DOHH2 (cell line): ENCODE results near the gene SBNO2.
"Not testable (repeated sequence)": the region's sequence is repeated elsewhere in the genome, so short reads cannot be mapped to it uniquely, and the experiment has no call there.

Experiments
- H3F3A ChIP-seq: fragments of 200-600 bp; sonication (generic), shearing (Covaris generic); 2 replicates; pipeline ENCODE4 v1.6.0; 2016; ENCODE audit warnings: antibody characterized with exemption, mild to moderate bottlenecking; ENCODE audit not compliant: control insufficient read depth, insufficient read depth
- H3K27ac ChIP-seq: fragments of 200-600 bp; sonication (generic); 2 replicates; pipeline ENCODE4 v1.5.1; 2014; ENCODE audit warnings: low read depth, mild to moderate bottlenecking, low read length, moderate library complexity
- H3K27me3 ChIP-seq: fragments of 200-600 bp; sonication (generic); 2 replicates; pipeline ENCODE4 v1.6.1; 2014; ENCODE audit warnings: mild to moderate bottlenecking, low read length, mixed read lengths; ENCODE audit not compliant: control insufficient read depth
- H3K36me3 ChIP-seq: fragments of 200-600 bp; sonication (generic); 2 replicates; pipeline ENCODE4 v1.6.1; 2014; ENCODE audit warnings: mild to moderate bottlenecking, low read length, moderate library complexity, mixed read lengths; ENCODE audit not compliant: control insufficient read depth
- H3K4me1 ChIP-seq: fragments of 200-600 bp; sonication (generic); 2 replicates; pipeline ENCODE4 v1.6.1; 2014; ENCODE audit warnings: mild to moderate bottlenecking, low read length, mixed read lengths; ENCODE audit not compliant: control insufficient read depth
- H3K4me2 ChIP-seq: fragments of 200-600 bp; sonication (generic); 2 replicates; pipeline ENCODE4 v1.6.0; 2014; ENCODE audit warnings: mild to moderate bottlenecking, low read length, moderate library complexity
- H3K4me3 ChIP-seq: fragments of 200-600 bp; sonication (generic); 2 replicates; pipeline ENCODE4 v1.5.1; 2014; ENCODE audit warnings: mild to moderate bottlenecking, low read length, mixed read lengths
- H3K79me2 ChIP-seq: fragments of 200-600 bp; sonication (generic); 2 replicates; pipeline ENCODE4 v1.6.1; 2014; ENCODE audit warnings: mild to moderate bottlenecking, low read length, mixed read lengths; ENCODE audit not compliant: control insufficient read depth
- H3K9me2 ChIP-seq: fragments of 200-600 bp; sonication (generic); replicated peaks from 2 replicates; pipeline ENCODE4 v1.6.1; 2014; ENCODE audit warnings: mild to moderate bottlenecking, low read length, mixed read lengths; ENCODE audit not compliant: control insufficient read depth
- H3K9me3 ChIP-seq: fragments of 200-600 bp; sonication (generic); 2 replicates; pipeline ENCODE4 v1.6.1; 2014; ENCODE audit warnings: antibody characterized with exemption, low read length, mixed read lengths; ENCODE audit not compliant: control insufficient read depth, insufficient read depth
- H4K20me1 ChIP-seq: fragments of 200-600 bp; sonication (generic); 2 replicates; pipeline ENCODE4 v1.6.0; 2014; ENCODE audit warnings: low read depth, mild to moderate bottlenecking, antibody characterized with exemption, low read length, moderate library complexity; ENCODE audit not compliant: control insufficient read depth, insufficient read depth
- CTCF ChIP-seq: fragments of 200-600 bp; sonication (generic); IDR thresholded peaks from one replicate; pipeline ENCODE4 v1.5.1; 2014; ENCODE audit warnings: antibody characterized with exemption, mild to moderate bottlenecking, low read depth, low read length; ENCODE audit not compliant: poor library complexity, severe bottlenecking
- EZH2phosphoT487 ChIP-seq: fragments of 200-600 bp; sonication (generic); IDR thresholded peaks from 2 replicates; pipeline ENCODE4 v1.6.1; 2017; ENCODE audit warnings: borderline replicate concordance, mild to moderate bottlenecking, antibody characterized with exemption, low read length, moderate library complexity, mixed read lengths

The SBNO2 gene

GRCh38 chr19:1130771-1131717 lies 43.0 kb downstream of the SBNO2 start:
- Histone ChIP-seq H3F3A (no peaks in the 10 kb centered on the region), H3K79me2 (peaks cover 8% of the 10 kb centered on the region; the same call in 1 of the 2 replicates), H3K9me2 (no peaks in the 10 kb centered on the region), H3K36me3 (peaks cover 5% of the 10 kb centered on the region), H3K27ac (no peak overlapping the region), H3K4me3 (peak overlapping the region; percentile 68), H4K20me1 (peaks cover 21% of the 10 kb centered on the region), H3K27me3 (peaks cover 10% of the 10 kb centered on the region), H3K4me1 (peaks cover 34% of the 10 kb centered on the region), H3K9me3 (no peaks in the 10 kb centered on the region), H3K4me2 (peak overlapping the region; percentile 79)
- TF ChIP-seq EZH2phosphoT487, result no peak

DNA sequence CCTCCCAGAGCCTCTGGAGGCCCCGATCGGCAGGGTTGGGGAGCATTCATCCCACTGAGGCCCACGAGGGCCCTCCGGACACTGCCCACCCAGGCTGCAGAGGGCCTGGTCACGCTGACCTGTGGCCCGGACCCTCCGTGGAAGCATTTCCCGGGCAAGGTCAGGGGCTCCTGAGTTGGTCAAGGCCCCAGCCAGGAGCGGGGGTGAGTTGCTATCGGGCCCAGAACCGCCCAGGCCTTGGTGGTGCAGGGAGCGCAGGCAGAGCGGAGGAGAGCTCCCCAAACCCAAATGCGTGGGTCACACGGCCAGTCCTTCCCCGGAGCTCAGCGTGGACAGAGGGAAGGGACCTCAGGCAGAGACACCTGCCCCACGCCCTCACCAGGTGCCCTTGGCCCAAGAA lies 44.5 kb downstream of the SBNO2 start:
- TF ChIP-seq EZH2phosphoT487, result no peak
- TF ChIP-seq CTCF, result no peak
- Histone ChIP-seq H3K9me3 (no peaks in the 10 kb centered on the region), H3K4me3 (no peak overlapping the region), H3K27me3 (peaks cover 10% of the 10 kb centered on the region), H3K27ac (no peak overlapping the region), H3K4me1 (peaks cover 34% of the 10 kb centered on the region), H3K36me3 (peaks cover 8% of the 10 kb centered on the region), H3K79me2 (peaks cover 8% of the 10 kb centered on the region; the same call in 1 of the 2 replicates), H3F3A (no peaks in the 10 kb centered on the region), H3K4me2 (no peak overlapping the region), H3K9me2 (no peaks in the 10 kb centered on the region), H4K20me1 (peaks cover 21% of the 10 kb centered on the region)

GRCh38 chr19:1129084-1129483 lies 45.0 kb downstream of the SBNO2 start:
- H3K4me1 ChIP-seq, result peaks cover 34% of the 10 kb centered on the region
- not testable (repeated sequence) for H3K27ac ChIP-seq, H3K79me2 ChIP-seq, H3F3A ChIP-seq, H3K4me3 ChIP-seq, H3K4me2 ChIP-seq, H3K9me3 ChIP-seq, H3K9me2 ChIP-seq, H3K36me3 ChIP-seq
- H3K27me3 ChIP-seq, result peaks cover 10% of the 10 kb centered on the region
- peaks cover 18% of the 10 kb centered on the region for H4K20me1 ChIP-seq

DNA sequence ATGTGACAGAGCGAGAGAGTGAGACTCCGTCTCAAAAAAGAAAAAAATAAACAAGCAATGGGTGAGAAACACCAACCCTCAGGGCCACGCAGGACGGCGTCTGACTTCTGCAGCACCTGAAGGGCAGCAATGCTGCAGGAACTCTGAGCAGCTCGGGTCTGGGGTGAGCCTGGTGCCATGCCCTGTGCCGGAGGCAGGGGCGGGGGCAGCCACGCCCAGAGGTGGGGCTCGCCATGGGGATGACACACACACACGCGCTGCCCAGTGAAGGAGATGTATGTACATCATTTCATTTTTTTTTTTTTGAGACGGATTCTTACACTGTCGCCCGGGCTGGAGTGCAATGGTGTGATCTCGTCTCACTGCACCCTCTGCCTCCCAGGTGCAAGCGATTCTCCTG lies 46.0 kb downstream of the SBNO2 start:
- H3K4me3 ChIP-seq, result no peak overlapping the region
- no peaks in the 10 kb centered on the region for H3K9me3 ChIP-seq
- no peak overlapping the region for H3K4me2 ChIP-seq
- peaks cover 16% of the 10 kb centered on the region for H3K36me3 ChIP-seq
- no peaks in the 10 kb centered on the region for H3F3A ChIP-seq
- H3K4me1 ChIP-seq, result peaks cover 28% of the 10 kb centered on the region
- H3K27ac ChIP-seq, result no peak overlapping the region
- H3K9me2 ChIP-seq, result no peaks in the 10 kb centered on the region
- peaks cover 17% of the 10 kb centered on the region for H4K20me1 ChIP-seq
- H3K27me3 ChIP-seq, result peaks cover 10% of the 10 kb centered on the region
- no peak for TF ChIP-seq CTCF
- TF ChIP-seq EZH2phosphoT487, result no peak
- peaks cover 8% of the 10 kb centered on the region; the same call in 1 of the 2 replicates for H3K79me2 ChIP-seq
